ENCODE measurements around the gene STK4.

Gene STK4

DNA sequence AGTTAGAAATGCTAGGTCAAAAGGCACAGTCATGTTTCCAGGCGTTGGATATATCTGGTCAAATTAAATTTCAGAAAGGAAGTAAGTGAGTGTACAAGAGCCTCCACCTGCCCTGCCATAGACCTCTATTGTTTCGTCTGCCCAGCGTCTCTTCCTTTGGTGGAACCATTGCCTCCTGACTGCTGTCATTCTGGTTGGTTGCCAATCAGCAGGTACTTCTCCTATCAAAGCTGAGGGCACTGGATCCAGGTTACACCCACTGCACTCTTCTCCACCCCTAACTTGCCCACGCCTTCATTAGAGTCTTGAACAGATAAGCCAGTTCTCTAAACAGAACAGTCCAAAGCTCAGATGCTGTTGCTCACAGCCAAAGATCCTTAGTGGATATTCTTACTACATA is 151.3 kb downstream of the STK4 start:
- no peak for DNase-seq

DNA sequence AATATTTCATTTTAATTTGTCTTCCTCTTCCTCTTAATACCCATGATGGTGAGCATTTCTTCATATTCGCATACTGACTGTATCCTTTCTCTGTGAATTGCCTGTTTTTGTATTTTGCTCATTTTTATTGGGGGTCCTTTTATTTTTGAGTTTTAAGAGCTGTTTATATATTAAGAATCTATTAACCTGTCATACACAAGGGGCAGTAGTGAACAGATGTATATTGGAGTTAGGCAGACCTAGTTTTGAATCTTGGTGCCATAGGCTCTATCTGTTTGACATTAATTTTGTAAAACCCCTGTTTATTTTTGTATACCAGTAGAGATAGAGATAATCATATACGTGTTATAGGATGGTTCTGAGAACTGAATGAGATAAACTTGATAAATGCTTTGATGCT is 151.7 kb downstream of the STK4 start:
- DNase-seq = no peak

DNA sequence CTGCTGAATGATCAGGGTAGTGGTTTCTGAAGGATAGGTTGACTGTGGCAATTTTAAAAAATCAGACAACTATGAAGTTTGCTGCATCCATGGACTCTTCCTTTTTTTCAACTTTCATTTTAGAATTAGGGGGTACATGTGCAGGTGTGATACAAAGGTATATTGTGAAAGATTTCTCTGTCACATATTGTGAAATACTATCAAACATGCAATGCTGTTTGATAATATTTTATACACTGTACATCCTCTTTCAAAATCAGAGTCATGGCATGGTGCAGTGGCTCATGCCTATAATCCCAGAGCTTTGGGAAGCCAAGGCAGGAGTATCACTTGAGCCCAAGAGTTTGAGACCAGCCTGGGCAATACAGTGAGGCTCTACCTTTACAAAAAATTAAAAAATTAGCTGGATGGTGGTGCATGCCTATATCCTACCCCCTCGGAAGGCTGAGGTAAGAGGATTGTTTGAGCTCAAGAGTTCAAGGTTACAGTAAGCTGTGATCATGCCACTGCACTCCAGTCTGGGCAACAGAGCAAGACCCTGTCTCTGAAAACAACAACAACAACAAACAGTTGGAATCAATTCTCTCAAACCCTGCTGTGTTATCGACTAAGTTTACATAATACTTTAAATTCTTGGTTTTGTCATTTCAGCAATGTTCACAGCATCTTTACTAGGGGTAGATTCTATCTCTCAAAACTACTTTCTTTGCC is 153.4 kb downstream of the STK4 start:
- no peak for DNase-seq

DNA sequence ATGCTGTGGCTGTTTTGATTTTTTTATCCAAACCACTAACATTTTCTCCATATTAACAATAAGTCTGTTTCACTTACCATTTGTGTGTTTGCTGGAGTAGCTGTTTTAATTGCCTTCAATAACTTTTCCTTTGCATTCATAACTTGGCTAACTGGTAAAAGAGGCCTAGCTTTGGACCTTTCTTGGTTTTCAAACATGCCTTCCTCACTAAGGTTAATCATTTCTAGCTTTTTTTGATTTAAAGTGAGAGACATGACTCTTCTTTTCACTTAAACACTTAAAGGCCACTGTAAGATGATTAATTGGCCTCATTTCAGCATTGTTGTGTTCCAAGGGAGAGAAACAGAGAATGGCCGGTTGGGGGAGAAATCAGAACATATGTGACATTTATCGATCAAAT is 155.1 kb downstream of the STK4 start:
- DNase-seq = no peak

DNA sequence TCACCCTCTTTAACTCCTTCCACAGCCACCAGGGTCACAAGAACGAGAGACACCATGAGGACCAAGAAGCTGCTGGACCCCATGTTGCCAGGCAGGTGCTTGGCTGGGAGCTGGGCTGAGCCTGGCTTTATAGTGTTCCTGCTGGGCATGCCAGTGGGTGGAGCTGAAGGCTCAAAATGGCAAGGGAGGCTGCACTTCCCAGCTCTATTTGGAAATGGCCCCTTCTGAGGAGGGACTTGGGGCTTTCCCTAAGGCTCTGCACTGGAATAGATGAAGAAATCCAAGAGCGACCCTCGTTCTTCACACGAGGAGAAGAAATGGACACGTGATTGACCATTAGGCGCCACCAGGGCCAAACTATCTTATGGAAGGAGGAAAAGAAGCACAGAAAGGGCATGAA is 158.1 kb downstream of the STK4 start, which contains the start of gene WFDC12:
Gene WFDC12 (minus strand): TSS at position 101 of the 400 bp plus-strand sequence. CDS start 18 bp downstream, at position 83.
- DNase-seq = no peak

DNA sequence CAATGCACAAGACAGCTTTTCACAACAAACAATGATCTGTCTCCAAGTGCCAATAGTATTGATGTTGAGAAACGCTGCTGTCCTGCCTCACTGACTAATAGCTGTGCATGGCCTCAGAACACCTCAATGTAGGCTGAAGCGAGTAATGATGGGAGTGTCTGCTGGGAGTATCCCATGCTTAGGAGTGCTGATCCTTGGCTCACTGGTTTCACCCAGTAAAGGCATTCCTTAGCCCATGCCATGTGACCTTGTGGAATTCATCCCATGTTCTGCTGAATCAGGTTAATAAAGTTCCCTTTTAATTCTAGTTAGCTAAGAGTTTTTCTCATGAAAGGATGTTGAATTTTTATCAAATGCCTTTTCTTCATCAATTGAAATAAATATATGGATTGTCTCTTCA is 161.8 kb downstream of the STK4 start:
- DNase-seq = no peak
